Measurements from ENCODE around the gene GFOD2. TPM values are rescaled to one million over a fixed set of nuclear protein-coding genes. Genes with fewer than 3 reads are reported as not detected.

The GFOD2 gene
- total and polyA plus RNA-seq, 8 donors, result 7.6 to 87.5 (median 12.9) TPM

DNA sequence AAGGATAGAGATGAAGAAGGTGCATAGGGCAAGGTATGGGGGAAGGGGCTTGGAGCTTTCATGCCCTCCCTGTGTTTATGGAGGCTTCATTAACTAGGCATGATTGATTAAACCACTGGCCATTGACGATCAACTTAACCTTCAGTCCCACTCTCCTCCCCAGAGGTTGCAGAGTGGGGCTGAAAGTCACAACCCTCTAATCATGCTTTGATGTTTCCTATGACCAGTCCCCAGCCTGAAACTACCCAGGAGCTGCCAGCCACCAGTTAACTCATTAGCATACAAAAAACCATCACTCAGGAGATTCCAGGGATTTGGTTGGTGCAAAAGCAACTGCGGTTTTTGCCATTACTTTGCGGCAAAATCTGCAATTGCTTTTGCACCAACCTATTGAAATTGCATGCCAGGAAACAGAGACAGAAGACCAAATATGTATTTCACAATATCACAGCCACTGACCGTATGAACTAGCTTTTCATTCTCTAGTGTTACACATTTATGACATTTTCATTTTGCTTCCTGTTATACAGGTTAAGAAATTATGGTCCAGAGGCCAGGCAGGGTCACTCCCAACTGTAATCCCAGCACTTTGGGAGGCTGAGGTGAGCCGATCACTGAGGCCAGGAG, 5.4 kb downstream of the GFOD2 start:
- no peak overlapping the region for H3K27ac ChIP-seq

GRCh38 chr16:67710607-67711006, 8.5 kb downstream of the GFOD2 start:
- Histone ChIP-seq H3K4me1 (peaks cover 0 to 29% (median 6%) of the 10 kb centered on the region in 4 donors), H3K4me3 (no peak overlapping the region), H3K36me3 (no peaks in the 10 kb centered on the region), H3K27ac (no peak overlapping the region), H3K9me3 (no peaks in the 10 kb centered on the region), H3K27me3 (no peaks in the 10 kb centered on the region)
- no peak for DNase-seq
- TF ChIP-seq POLR2AphosphoS5 (IDR thresholded peaks at IDR 0.05) (no peak), EP300 (IDR thresholded peaks at IDR 0.05) (no peak), POLR2A (IDR thresholded peaks at IDR 0.05) (no peak)
- TF ChIP-seq, protein P1, sequence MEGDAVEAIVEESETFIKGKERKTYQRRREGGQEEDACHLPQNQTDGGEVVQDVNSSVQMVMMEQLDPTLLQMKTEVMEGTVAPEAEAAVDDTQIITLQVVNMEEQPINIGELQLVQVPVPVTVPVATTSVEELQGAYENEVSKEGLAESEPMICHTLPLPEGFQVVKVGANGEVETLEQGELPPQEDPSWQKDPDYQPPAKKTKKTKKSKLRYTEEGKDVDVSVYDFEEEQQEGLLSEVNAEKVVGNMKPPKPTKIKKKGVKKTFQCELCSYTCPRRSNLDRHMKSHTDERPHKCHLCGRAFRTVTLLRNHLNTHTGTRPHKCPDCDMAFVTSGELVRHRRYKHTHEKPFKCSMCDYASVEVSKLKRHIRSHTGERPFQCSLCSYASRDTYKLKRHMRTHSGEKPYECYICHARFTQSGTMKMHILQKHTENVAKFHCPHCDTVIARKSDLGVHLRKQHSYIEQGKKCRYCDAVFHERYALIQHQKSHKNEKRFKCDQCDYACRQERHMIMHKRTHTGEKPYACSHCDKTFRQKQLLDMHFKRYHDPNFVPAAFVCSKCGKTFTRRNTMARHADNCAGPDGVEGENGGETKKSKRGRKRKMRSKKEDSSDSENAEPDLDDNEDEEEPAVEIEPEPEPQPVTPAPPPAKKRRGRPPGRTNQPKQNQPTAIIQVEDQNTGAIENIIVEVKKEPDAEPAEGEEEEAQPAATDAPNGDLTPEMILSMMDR (IDR thresholded peaks at IDR 0.05), result no peak
- 91 to 99% (median 95%) methylated on average over 6 of the region's 6 CpGs for WGBS, 5 donors
- intact Hi-C loops (cut with DNase I; ENCODE audit: low total_unique reads), result no loop called here

More for the DNA sequence above, 5.4 kb downstream of the GFOD2 start:
- 78 to 92% (median 85%) methylated on average over 5 of the region's 5 CpGs for WGBS, 5 donors
- no peaks in the 10 kb centered on the region for H3K36me3 ChIP-seq
- H3K9me3 ChIP-seq, result no peaks in the 10 kb centered on the region
- peaks cover 8 to 61% (median 31%) of the 10 kb centered on the region in 4 donors for H3K4me1 ChIP-seq
- no peak for DNase-seq
- intact Hi-C loops (cut with DNase I; ENCODE audit: low total_unique reads), result no loop called here
- no peak overlapping the region for H3K4me3 ChIP-seq
- no peak for TF ChIP-seq POLR2A (IDR thresholded peaks at IDR 0.05)
- TF ChIP-seq EP300 (IDR thresholded peaks at IDR 0.05), result no peak
- TF ChIP-seq, protein P1 (IDR thresholded peaks at IDR 0.05), result no peak
- TF ChIP-seq POLR2AphosphoS5 (IDR thresholded peaks at IDR 0.05), result no peak
- H3K27me3 ChIP-seq, result no peaks in the 10 kb centered on the region

- no peak overlapping the region for H3K27ac ChIP-seq
- H3K4me3 ChIP-seq, result no peak overlapping the region
- no peaks in the 10 kb centered on the region for H3K36me3 ChIP-seq
- no peaks in the 10 kb centered on the region for H3K9me3 ChIP-seq
- peaks cover 0 to 18% (median 7%) of the 10 kb centered on the region in 4 donors for H3K4me1 ChIP-seq
- TF ChIP-seq POLR2A (IDR thresholded peaks at IDR 0.05), result no peak
- TF ChIP-seq POLR2AphosphoS5 (IDR thresholded peaks at IDR 0.05), result no peak
- no peak for TF ChIP-seq EP300 (IDR thresholded peaks at IDR 0.05)
- TF ChIP-seq, protein P1 (IDR thresholded peaks at IDR 0.05), result no peak
- intact Hi-C loops (cut with DNase I; ENCODE audit: low total_unique reads), result no loop called here
- WGBS, 5 donors, result 92 to 100% (median 97%) methylated on average over 1 of the region's 1 CpG
- no peaks in the 10 kb centered on the region for H3K27me3 ChIP-seq
- no peak for DNase-seq
These were observed 10.1 kb downstream of the GFOD2 start for GRCh38 chr16:67709050-67709449.

GRCh38 chr16:67708368-67708771, 10.7 kb downstream of the GFOD2 start:
- WGBS, 5 donors, result 63 to 80% (median 74%) methylated on average over 2 of the region's 2 CpGs
- H3K27me3 ChIP-seq, result no peaks in the 10 kb centered on the region
- H3K4me1 ChIP-seq, result peaks cover 0 to 14% (median 7%) of the 10 kb centered on the region in 4 donors

More at GRCh38 chr16:67708368-67708771, 10.7 kb downstream of the GFOD2 start:
- TF ChIP-seq, protein P1 (IDR thresholded peaks at IDR 0.05), result no peak
- TF ChIP-seq EP300 (IDR thresholded peaks at IDR 0.05) (no peak), POLR2A (IDR thresholded peaks at IDR 0.05) (no peak), POLR2AphosphoS5 (IDR thresholded peaks at IDR 0.05) (no peak)
- no peaks in the 10 kb centered on the region for H3K36me3 ChIP-seq
- no peak overlapping the region for H3K27ac ChIP-seq
- intact Hi-C loops (cut with DNase I; ENCODE audit: low total_unique reads), result no loop called here
- no peak overlapping the region for H3K4me3 ChIP-seq
- H3K9me3 ChIP-seq, result no peaks in the 10 kb centered on the region
- no peak for DNase-seq
